SK-N-SH (cell line): ENCODE measurements around the gene WDR93.

Experiments
- EP300 ChIP-seq, 2 experiments: IDR thresholded peaks; 2 replicates each; pipeline versions ENCODE4 v1.4.0 to v1.6.1; 2012; ENCODE audit warnings: borderline replicate concordance in 1 of 2, low read depth in 1 of 2, low read length in 1 of 2
- FOXM1 ChIP-seq: IDR thresholded peaks from 2 replicates; pipeline ENCODE4 v1.4.0; 2012; ENCODE audit warnings: low read depth, mild to moderate bottlenecking
- GABPA ChIP-seq: IDR thresholded peaks from 2 replicates; pipeline ENCODE4 v1.4.0; 2012; ENCODE audit warnings: low read depth, mild to moderate bottlenecking
- JUND ChIP-seq: IDR thresholded peaks from 2 replicates; pipeline ENCODE4 v1.4.0; 2012
- NRF1 ChIP-seq: IDR thresholded peaks from 2 replicates; pipeline ENCODE4 v1.6.1; 2012; ENCODE audit warnings: low read depth, mild to moderate bottlenecking, low read length
- POLR2AphosphoS5 ChIP-seq: IDR thresholded peaks from 2 replicates; pipeline ENCODE4 v1.6.1; 2012; ENCODE audit warnings: low read depth, low read length
- RAD21 ChIP-seq: IDR thresholded peaks from 2 replicates; pipeline ENCODE4 v1.6.1; 2012; ENCODE audit warnings: mild to moderate bottlenecking, low read length
- SMC3 ChIP-seq: IDR thresholded peaks from 2 replicates; pipeline ENCODE4 v1.6.1; 2012; ENCODE audit warnings: low read depth, low read length, improper control_type of control experiment
- YY1 ChIP-seq: IDR thresholded peaks from 2 replicates; pipeline ENCODE4 v1.4.0; 2012; ENCODE audit warnings: low read depth, mild to moderate bottlenecking
- TF ChIP-seq, protein P1 (sequence below): fragments of 200-600 bp; sonication (generic); IDR thresholded peaks from 2 replicates; pipeline ENCODE4 v1.6.1; 2017; ENCODE audit warnings: antibody characterized with exemption, mild to moderate bottlenecking, moderate library complexity
- TF ChIP-seq, protein P2 (sequence below): IDR thresholded peaks from 2 replicates; pipeline ENCODE4 v1.4.0; 2012; ENCODE audit warnings: low read depth
- TF ChIP-seq, protein P3 (sequence below): IDR thresholded peaks from 2 replicates; pipeline ENCODE4 v1.6.1; 2012; ENCODE audit warnings: mild to moderate bottlenecking, low read depth, low read length, moderate library complexity
- TF ChIP-seq, protein P4 (sequence below): fragments of 150-350 bp; IDR thresholded peaks from 2 replicates; pipeline ENCODE4 v1.6.1; 2017; ENCODE audit warnings: antibody characterized with exemption, low read length, low read depth, borderline replicate concordance

DNA sequence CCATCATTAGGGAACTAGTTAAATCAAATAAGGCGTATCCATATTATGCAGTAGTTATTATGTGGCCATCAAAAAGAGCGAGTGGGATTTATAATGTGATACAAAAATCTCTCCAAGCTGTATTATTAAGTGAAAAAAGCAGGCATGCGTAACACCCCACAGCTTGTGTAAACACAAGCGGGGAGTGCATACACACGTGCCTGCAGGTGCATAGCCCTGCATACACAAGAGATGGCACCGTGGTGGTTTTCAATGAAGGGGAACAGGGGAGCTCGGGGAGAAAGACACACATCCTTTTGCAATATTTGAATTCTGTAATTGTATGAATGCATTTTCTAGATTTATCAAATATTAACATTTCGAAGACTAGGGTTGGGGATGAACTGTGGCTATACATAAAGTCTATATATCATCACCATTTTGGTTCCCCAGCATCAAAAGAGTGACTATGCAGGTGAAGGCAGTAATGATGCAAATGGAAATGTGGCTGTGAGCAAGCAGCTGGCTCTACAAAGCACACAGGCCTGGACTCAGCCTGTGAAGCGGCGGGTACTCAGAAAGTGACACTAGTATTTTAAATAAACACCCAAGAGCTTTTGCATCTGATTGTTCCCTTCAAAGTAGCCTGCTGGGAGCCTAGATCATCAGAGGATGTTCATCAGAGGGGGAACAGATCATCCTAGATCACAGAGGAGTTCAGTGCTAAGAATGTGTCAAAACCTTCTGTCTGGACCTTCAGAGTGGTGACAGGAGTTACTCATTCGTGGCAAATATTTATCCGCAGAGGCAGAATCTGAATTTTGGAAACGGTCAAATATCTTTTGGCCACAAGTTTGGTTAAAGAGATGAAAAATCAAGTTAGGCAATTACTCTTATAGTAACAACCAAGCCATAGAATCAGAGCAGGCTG is 25.9 kb upstream of the WDR93 start:
- TF ChIP-seq, protein P1, sequence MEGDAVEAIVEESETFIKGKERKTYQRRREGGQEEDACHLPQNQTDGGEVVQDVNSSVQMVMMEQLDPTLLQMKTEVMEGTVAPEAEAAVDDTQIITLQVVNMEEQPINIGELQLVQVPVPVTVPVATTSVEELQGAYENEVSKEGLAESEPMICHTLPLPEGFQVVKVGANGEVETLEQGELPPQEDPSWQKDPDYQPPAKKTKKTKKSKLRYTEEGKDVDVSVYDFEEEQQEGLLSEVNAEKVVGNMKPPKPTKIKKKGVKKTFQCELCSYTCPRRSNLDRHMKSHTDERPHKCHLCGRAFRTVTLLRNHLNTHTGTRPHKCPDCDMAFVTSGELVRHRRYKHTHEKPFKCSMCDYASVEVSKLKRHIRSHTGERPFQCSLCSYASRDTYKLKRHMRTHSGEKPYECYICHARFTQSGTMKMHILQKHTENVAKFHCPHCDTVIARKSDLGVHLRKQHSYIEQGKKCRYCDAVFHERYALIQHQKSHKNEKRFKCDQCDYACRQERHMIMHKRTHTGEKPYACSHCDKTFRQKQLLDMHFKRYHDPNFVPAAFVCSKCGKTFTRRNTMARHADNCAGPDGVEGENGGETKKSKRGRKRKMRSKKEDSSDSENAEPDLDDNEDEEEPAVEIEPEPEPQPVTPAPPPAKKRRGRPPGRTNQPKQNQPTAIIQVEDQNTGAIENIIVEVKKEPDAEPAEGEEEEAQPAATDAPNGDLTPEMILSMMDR, result no peak
- TF ChIP-seq YY1 (no peak), NRF1 (no peak), RAD21 (no peak), POLR2AphosphoS5 (no peak), GABPA (no peak), EP300 (IDR thresholded peaks at IDR 0.05; ENCODE audit: borderline replicate concordance in 1 of 2, low read depth in 1 of 2, low read length in 1 of 2) (no peak), JUND (no peak), SMC3 (no peak), FOXM1 (no peak)
- TF ChIP-seq, protein P2, sequence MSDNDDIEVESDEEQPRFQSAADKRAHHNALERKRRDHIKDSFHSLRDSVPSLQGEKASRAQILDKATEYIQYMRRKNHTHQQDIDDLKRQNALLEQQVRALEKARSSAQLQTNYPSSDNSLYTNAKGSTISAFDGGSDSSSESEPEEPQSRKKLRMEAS, result no peak
- TF ChIP-seq, protein P3, sequence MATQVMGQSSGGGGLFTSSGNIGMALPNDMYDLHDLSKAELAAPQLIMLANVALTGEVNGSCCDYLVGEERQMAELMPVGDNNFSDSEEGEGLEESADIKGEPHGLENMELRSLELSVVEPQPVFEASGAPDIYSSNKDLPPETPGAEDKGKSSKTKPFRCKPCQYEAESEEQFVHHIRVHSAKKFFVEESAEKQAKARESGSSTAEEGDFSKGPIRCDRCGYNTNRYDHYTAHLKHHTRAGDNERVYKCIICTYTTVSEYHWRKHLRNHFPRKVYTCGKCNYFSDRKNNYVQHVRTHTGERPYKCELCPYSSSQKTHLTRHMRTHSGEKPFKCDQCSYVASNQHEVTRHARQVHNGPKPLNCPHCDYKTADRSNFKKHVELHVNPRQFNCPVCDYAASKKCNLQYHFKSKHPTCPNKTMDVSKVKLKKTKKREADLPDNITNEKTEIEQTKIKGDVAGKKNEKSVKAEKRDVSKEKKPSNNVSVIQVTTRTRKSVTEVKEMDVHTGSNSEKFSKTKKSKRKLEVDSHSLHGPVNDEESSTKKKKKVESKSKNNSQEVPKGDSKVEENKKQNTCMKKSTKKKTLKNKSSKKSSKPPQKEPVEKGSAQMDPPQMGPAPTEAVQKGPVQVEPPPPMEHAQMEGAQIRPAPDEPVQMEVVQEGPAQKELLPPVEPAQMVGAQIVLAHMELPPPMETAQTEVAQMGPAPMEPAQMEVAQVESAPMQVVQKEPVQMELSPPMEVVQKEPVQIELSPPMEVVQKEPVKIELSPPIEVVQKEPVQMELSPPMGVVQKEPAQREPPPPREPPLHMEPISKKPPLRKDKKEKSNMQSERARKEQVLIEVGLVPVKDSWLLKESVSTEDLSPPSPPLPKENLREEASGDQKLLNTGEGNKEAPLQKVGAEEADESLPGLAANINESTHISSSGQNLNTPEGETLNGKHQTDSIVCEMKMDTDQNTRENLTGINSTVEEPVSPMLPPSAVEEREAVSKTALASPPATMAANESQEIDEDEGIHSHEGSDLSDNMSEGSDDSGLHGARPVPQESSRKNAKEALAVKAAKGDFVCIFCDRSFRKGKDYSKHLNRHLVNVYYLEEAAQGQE, result no peak
- TF ChIP-seq, protein P4, sequence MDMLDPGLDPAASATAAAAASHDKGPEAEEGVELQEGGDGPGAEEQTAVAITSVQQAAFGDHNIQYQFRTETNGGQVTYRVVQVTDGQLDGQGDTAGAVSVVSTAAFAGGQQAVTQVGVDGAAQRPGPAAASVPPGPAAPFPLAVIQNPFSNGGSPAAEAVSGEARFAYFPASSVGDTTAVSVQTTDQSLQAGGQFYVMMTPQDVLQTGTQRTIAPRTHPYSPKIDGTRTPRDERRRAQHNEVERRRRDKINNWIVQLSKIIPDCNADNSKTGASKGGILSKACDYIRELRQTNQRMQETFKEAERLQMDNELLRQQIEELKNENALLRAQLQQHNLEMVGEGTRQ, result no peak
